Measurements from ENCODE around the gene TTLL6.

- no peak for TF ChIP-seq CTCF (IDR thresholded peaks at IDR 0.05; ENCODE audit: insufficient read depth, low read length)
- no peak for TF ChIP-seq REST (IDR thresholded peaks at IDR 0.05; ENCODE audit: insufficient replicate concordance, low read depth)
Observed at GRCh38 chr17:48787828-48788227, 29.2 kb downstream of the TTLL6 start.

Measured in HL-60 (cell line).